ENCODE measurements around the gene BCHE.

BCHE gene

GRCh38 chr3:165725296-165725695 is 111.9 kb downstream of the BCHE start:
- no peaks in the 10 kb centered on the region for H3K4me1 ChIP-seq (ENCODE audit: control insufficient read depth, low read length)
- no peaks in the 10 kb centered on the region for H3K36me3 ChIP-seq (ENCODE audit: control insufficient read depth, low read length)
- H3K27ac ChIP-seq (ENCODE audit: low read depth, low read length): no peak overlapping the region
- no peaks in the 10 kb centered on the region for H3K27me3 ChIP-seq (ENCODE audit: control insufficient read depth, low read length)
- TF ChIP-seq EZH2phosphoT487 (IDR thresholded peaks at IDR 0.05; ENCODE audit: borderline replicate concordance, low read length) (no peak), CTCF (IDR thresholded peaks at IDR 0.05; ENCODE audit: low read depth, low read length, poor library complexity, severe bottlenecking) (no peak)
- no peaks in the 10 kb centered on the region for H3K9me3 ChIP-seq (ENCODE audit: control insufficient read depth, insufficient read depth, low read length)
- H3K79me2 ChIP-seq (ENCODE audit: control insufficient read depth, low read length): no peaks in the 10 kb centered on the region
- no peaks in the 10 kb centered on the region for H4K20me1 ChIP-seq (ENCODE audit: control insufficient read depth, insufficient read depth, low read depth, low read length)
- H3K4me3 ChIP-seq (ENCODE audit: low read length): no peak overlapping the region
- no peak overlapping the region for H3K4me2 ChIP-seq (ENCODE audit: low read length)
- H3F3A ChIP-seq (ENCODE audit: control insufficient read depth, insufficient read depth): no peaks in the 10 kb centered on the region
- H3K9me2 ChIP-seq (replicated peaks; ENCODE audit: control insufficient read depth, low read length): no peaks in the 10 kb centered on the region

Measured in DOHH2 (cell line).